Measurements from ENCODE around the gene OPA1.

Gene OPA1

DNA sequence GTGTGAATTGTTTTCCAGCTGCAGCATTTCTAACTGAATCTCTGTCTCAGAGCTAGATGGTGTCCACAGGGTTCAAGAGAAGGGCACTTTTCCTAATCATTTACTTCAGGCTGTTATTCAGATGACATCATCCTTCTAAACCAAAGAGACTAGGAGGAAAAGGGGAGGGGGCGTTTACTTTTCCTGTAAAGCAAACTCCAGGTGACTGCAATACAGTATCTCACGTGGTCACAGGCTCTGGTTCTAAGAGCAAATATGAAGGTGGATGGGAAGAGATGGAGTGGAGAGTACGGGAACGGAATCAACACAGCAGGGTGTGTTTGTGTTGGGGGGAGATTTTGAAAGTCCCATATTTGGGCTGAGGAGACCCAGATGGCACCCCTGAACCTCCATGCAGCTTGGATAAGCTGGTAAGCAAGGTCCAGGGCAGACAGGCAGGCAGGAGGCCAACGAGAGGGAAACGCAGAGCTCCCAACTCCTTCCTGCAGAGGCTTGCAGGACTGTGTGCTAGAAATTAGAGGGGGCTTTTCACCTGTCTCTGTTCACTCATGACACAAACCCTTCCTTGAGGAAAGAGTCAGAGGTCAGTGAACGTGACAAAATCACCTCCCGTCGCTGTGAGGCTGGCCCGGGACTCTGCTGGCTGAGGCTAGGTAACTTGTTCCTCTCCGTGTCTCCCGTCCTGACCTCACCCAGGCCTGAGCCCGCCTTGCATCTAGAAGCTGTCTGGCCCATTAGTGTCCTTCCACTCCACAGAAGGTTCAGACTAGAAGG, 151.2 kb downstream of the OPA1 start:
- DNase-seq = no peak

- DNase-seq = no peak
Observed at GRCh38 chr3:193744822-193745684, 152.0 kb downstream of the OPA1 start.

GRCh38 chr3:193746832-193747231, 153.8 kb downstream of the OPA1 start:
- DNase-seq = no peak
